H1 (cell line): Measurements from ENCODE around the gene FADS2. TPM values are rescaled to one million over a fixed set of nuclear protein-coding genes. Genes with fewer than 3 reads are reported as not detected.

Source experiments
- CTCF ChIA-PET: fragments of 300-600 bp; sonication (Branson Sonifier 250); formaldehyde crosslinking; loops from one replicate; lab custom pipeline; 2021; ENCODE audit not compliant: partially characterized antibody; lab: Charles Lee
- POLR2A ChIA-PET: fragments of 300-600 bp; sonication (Branson Sonifier 250); formaldehyde crosslinking; loops from one replicate; lab custom pipeline; 2021; ENCODE audit warnings: inconsistent platforms; ENCODE audit not compliant: partially characterized antibody; lab: Charles Lee
- DNase-seq, 2 experiments: peaks; one replicate each; pipeline versions ENCODE4 v3.0.0 to v3.0.0-alpha.2; 2010 to 2022; ENCODE audit warnings: low spot score in 2 of 2, low read depth in 1 of 2, mixed read lengths in 1 of 2
- FAIRE-seq: peaks from 2 replicates; lab custom pipeline; 2011; peaks lifted over from hg19 to GRCh38; lab: Jason Lieb, UNC
- H2AFZ ChIP-seq: 2 replicates; pipeline ENCODE4 v1.8.1; 2012; ENCODE audit warnings: low read length, inconsistent platforms
- H2AK5ac ChIP-seq: 2 replicates; pipeline ENCODE4 v1.6.1; 2013; ENCODE audit warnings: low read depth, low read length
- H2BK120ac ChIP-seq: replicated peaks from 2 replicates; pipeline ENCODE3; 2013; ENCODE audit warnings: low read depth, low read length, inconsistent platforms
- H2BK12ac ChIP-seq: 2 replicates; pipeline ENCODE4 v1.6.1; 2013; ENCODE audit warnings: low read depth, low read length
- H2BK15ac ChIP-seq: 2 replicates; pipeline ENCODE4 v1.6.1; 2013; ENCODE audit warnings: low read length
- H2BK20ac ChIP-seq: 2 replicates; pipeline ENCODE4 v1.6.1; 2013; ENCODE audit warnings: low read length
- H2BK5ac ChIP-seq: 2 replicates; pipeline ENCODE4 v1.6.1; 2013; ENCODE audit warnings: low read depth, low read length
- H3K14ac ChIP-seq: 2 replicates; pipeline ENCODE4 v1.6.1; 2013; ENCODE audit warnings: inconsistent platforms; ENCODE audit not compliant: insufficient read length
- H3K18ac ChIP-seq: 2 replicates; pipeline ENCODE4 v1.6.1; 2013; ENCODE audit warnings: low read length; ENCODE audit errors: extremely low read depth
- H3K23ac ChIP-seq: 2 replicates; pipeline ENCODE4 v1.6.1; 2013; ENCODE audit warnings: inconsistent platforms; ENCODE audit not compliant: insufficient read length
- H3K23me2 ChIP-seq: 2 replicates; pipeline ENCODE4 v1.6.1; 2013; ENCODE audit warnings: low read depth, low read length
- H3K27ac ChIP-seq: 2 replicates; pipeline ENCODE4 v1.6.1; 2011; ENCODE audit warnings: low read depth, low read length, inconsistent platforms
- H3K27me3 ChIP-seq, 4 experiments: replicated peaks in 1 of 4; 1 replicate in 1 of 4; 2 replicates in 3 of 4; pipeline versions ENCODE4 v1.6.1 to v1.8.1; 2011 to 2013; ENCODE audit warnings: low read length in 3 of 4, mild to moderate bottlenecking in 3 of 4, inconsistent platforms in 2 of 4, mixed read lengths in 2 of 4, moderate library complexity in 1 of 4; ENCODE audit not compliant: control insufficient read depth in 3 of 4, insufficient read depth in 3 of 4; ENCODE audit errors: extremely low read depth in 1 of 4
- H3K36me3 ChIP-seq, 4 experiments: 2 replicates each; pipeline versions ENCODE4 v1.6.1 to v1.8.1; 2011 to 2013; ENCODE audit warnings: mild to moderate bottlenecking in 4 of 4, low read length in 3 of 4, moderate library complexity in 2 of 4, control low read depth in 1 of 4, inconsistent platforms in 1 of 4; ENCODE audit not compliant: insufficient read depth in 4 of 4, control insufficient read depth in 2 of 4
- H3K4ac ChIP-seq: replicated peaks from 2 replicates; pipeline ENCODE3; 2013; ENCODE audit warnings: low read length, low read depth, mixed read lengths, inconsistent platforms; ENCODE audit not compliant: insufficient read length
- H3K4me1 ChIP-seq, 4 experiments: replicated peaks in 1 of 4; 1 replicate in 1 of 4; 2 replicates in 3 of 4; pipeline versions ENCODE4 v1.6.1 to v1.8.1; 2011 to 2013; ENCODE audit warnings: low read length in 3 of 4, inconsistent platforms in 2 of 4, mixed read lengths in 1 of 4; ENCODE audit not compliant: insufficient read depth in 4 of 4, control insufficient read depth in 3 of 4
- H3K4me2 ChIP-seq, 2 experiments: 2 replicates each; pipeline versions ENCODE4 v1.6.1 to v1.8.1; 2011 to 2013; ENCODE audit warnings: low read depth in 2 of 2, low read length in 2 of 2, control low read depth in 1 of 2, inconsistent platforms in 1 of 2, mild to moderate bottlenecking in 1 of 2; ENCODE audit not compliant: insufficient read depth in 1 of 2
- H3K4me3 ChIP-seq, 4 experiments: fragments of 200-600, 300-600 bp in 1 of 4; sonication (generic), shearing (Covaris generic), sonication (Bioruptor Twin) in 1 of 4; 2 replicates each; pipeline versions ENCODE4 v1.5.1 to v1.8.1; 2011 to 2016; ENCODE audit warnings: low read length in 4 of 4, low read depth in 3 of 4, control low read depth in 2 of 4, inconsistent platforms in 2 of 4, mild to moderate bottlenecking in 2 of 4, mixed read lengths in 1 of 4, moderate library complexity in 1 of 4; ENCODE audit not compliant: insufficient read depth in 2 of 4; ENCODE audit errors: extremely low read depth in 1 of 4
- H3K56ac ChIP-seq: replicated peaks from 2 replicates; pipeline ENCODE3; 2013; ENCODE audit warnings: low read depth, mild to moderate bottlenecking, mixed read lengths, low read length, inconsistent platforms; ENCODE audit not compliant: insufficient read length
- H3K79me1 ChIP-seq: 2 replicates; pipeline ENCODE4 v1.6.1; 2013; ENCODE audit warnings: low read depth, low read length, control low read depth
- H3K79me2 ChIP-seq, 2 experiments: 2 replicates each; pipeline versions ENCODE4 v1.6.1 to v1.8.1; 2012 to 2013; ENCODE audit warnings: low read length in 2 of 2, mild to moderate bottlenecking in 2 of 2, inconsistent platforms in 1 of 2; ENCODE audit not compliant: insufficient read depth in 2 of 2, control insufficient read depth in 1 of 2
- H3K9ac ChIP-seq, 4 experiments: replicated peaks in 1 of 4; 1 replicate in 1 of 4; 2 replicates in 3 of 4; pipeline versions ENCODE4 v1.6.1 to v1.8.1; 2011 to 2013; ENCODE audit warnings: low read depth in 3 of 4, low read length in 3 of 4, control low read depth in 2 of 4, mild to moderate bottlenecking in 2 of 4, moderate library complexity in 2 of 4, inconsistent platforms in 1 of 4; ENCODE audit errors: extremely low read depth in 1 of 4
- H3K9me3 ChIP-seq, 2 experiments: 2 replicates each; pipeline versions ENCODE4 v1.6.1 to v1.8.1; 2012 to 2013; ENCODE audit warnings: mild to moderate bottlenecking in 2 of 2, moderate library complexity in 2 of 2, control low read depth in 1 of 2, inconsistent platforms in 1 of 2, low read depth in 1 of 2, low read length in 1 of 2, mixed read lengths in 1 of 2; ENCODE audit not compliant: insufficient read depth in 2 of 2
- H4K20me1 ChIP-seq, 2 experiments: replicated peaks in 1 of 2; 2 replicates each; pipeline versions ENCODE3 to v1.8.1; 2011 to 2013; ENCODE audit warnings: inconsistent platforms in 2 of 2, low read length in 2 of 2, mild to moderate bottlenecking in 1 of 2; ENCODE audit not compliant: insufficient read depth in 2 of 2, control insufficient read depth in 1 of 2
- H4K5ac ChIP-seq: 2 replicates; pipeline ENCODE4 v1.6.1; 2013; ENCODE audit warnings: low read length, low read depth, mixed read lengths, inconsistent platforms; ENCODE audit not compliant: insufficient read length
- H4K8ac ChIP-seq: 2 replicates; pipeline ENCODE4 v1.8.0; 2013; ENCODE audit warnings: mild to moderate bottlenecking, moderate library complexity, low read length, inconsistent platforms; ENCODE audit not compliant: insufficient read depth; ENCODE audit errors: extremely low read depth
- H4K91ac ChIP-seq: replicated peaks from 2 replicates; pipeline ENCODE3; 2013; ENCODE audit warnings: low read length, mixed read lengths, inconsistent platforms; ENCODE audit not compliant: insufficient read length
- ATF3 ChIP-seq: IDR thresholded peaks from 2 replicates; pipeline ENCODE4 v1.6.1; 2011; ENCODE audit warnings: low read depth, mild to moderate bottlenecking, low read length; ENCODE audit not compliant: insufficient read depth
- CEBPB ChIP-seq: IDR thresholded peaks from 2 replicates; pipeline ENCODE4 v1.6.1; 2012; ENCODE audit warnings: low read depth, low read length
- FOSL1 ChIP-seq: IDR thresholded peaks from 2 replicates; pipeline ENCODE4 v1.6.1; 2011; ENCODE audit warnings: mild to moderate bottlenecking, low read depth, low read length, moderate library complexity; ENCODE audit not compliant: insufficient read depth
- GTF2F1 ChIP-seq: IDR thresholded peaks from 2 replicates; pipeline ENCODE4 v1.6.1; 2012; ENCODE audit warnings: low read depth, low read length, improper control_type of control experiment, borderline replicate concordance
- RNF2 ChIP-seq: fragments of 200-900, 300-1000 bp; sonication (generic); IDR thresholded peaks from 2 replicates; pipeline ENCODE4 v1.7.1; 2016; ENCODE audit warnings: borderline replicate concordance, low read depth, mild to moderate bottlenecking, antibody characterized with exemption, low read length; ENCODE audit not compliant: poor library complexity, severe bottlenecking; ENCODE audit errors: missing control alignments
- SIN3A ChIP-seq, 2 experiments: IDR thresholded peaks in 1 of 2; conservative IDR thresholded peaks in 1 of 2; 2 replicates each; pipeline ENCODE4 v1.6.1; 2011 to 2012; ENCODE audit warnings: low read length in 2 of 2, improper control_type of control experiment in 1 of 2, low read depth in 1 of 2, mild to moderate bottlenecking in 1 of 2
- SIX5 ChIP-seq: IDR thresholded peaks from 2 replicates; pipeline ENCODE4 v1.6.1; 2011; ENCODE audit warnings: mild to moderate bottlenecking, low read depth, low read length
- TCF12 ChIP-seq: IDR thresholded peaks from 2 replicates; pipeline ENCODE4 v1.6.1; 2011; ENCODE audit warnings: low read depth, mild to moderate bottlenecking, low read length
- USF2 ChIP-seq: IDR thresholded peaks from 2 replicates; pipeline ENCODE4 v1.6.1; 2011; ENCODE audit warnings: low read length, improper control_type of control experiment
- WGBS, 2 experiments: shearing (Covaris generic) in 1 of 2; methylation state at CpG; one replicate each; pipeline versions ENCODE4 v1.1.6 to v1.1.7; 2013 to 2015; ENCODE audit warnings: low lambda C conversion rate in 2 of 2, mixed read lengths in 2 of 2, inconsistent platforms in 1 of 2, low coverage in 1 of 2, missing lambda C conversion rate in 1 of 2; ENCODE audit not compliant: insufficient replicate concordance in 2 of 2, insufficient coverage in 1 of 2, insufficient read length in 1 of 2; ENCODE audit errors: extremely low coverage in 1 of 2, missing lambda C conversion rate in 1 of 2; 5-methylcytosine and 5-hydroxymethylcytosine counted together
- polyA plus RNA-seq, 7 experiments: library from polyadenylated mRNA; depleted of rRNA in 3 of 7; stranded (reverse) in 5 of 7; unstranded in 2 of 7; fragments of >200 nt in 5 of 7; fragments of 200-250 nt in 2 of 7; gene quantifications; 1 replicate in 5 of 7; 2 replicates in 1 of 7; 4 replicates in 1 of 7; pipeline versions ENCODE4 v1.2.1 to v1.2.3, GENCODE V29; 2011 to 2013; ENCODE audit warnings: missing spikeins in 2 of 7, mixed read lengths in 2 of 7
- total RNA-seq: library from RNA; stranded (reverse); fragmentation: NEBNext Ultra II Directional; extraction: Animal tissue kit (Norgen Biotek cat#: 25700); gene quantifications from 2 replicates; pipeline ENCODE4 v1.2.1, GENCODE V29; 2021

FADS2 gene
- total and polyA plus RNA-seq, 2 of the 8 experiments (the other 6 are each of a cell fraction or from before 2014, with no cell fraction given), result 499 to 701 TPM

- peak overlapping the region; percentile 61; the same call in 1 of the 2 replicates for H2BK15ac ChIP-seq
- H3K23me2 ChIP-seq, result peaks cover 7% of the 10 kb centered on the region; the same call in 1 of the 2 replicates
- no peak overlapping the region for H3K14ac ChIP-seq
- 0 out of 2 replicates have a peak overlapping the region, but pooled peaks have one; percentile 44 for H2BK5ac ChIP-seq
- no peak overlapping the region for H3K4ac ChIP-seq
- WGBS, 2 experiments, result 88% methylated on average over 18 of the region's 18 CpGs; no CpG with 5 or more reads in 1 of the 2 experiments
- H3K9ac ChIP-seq, result no peak overlapping the region
- H3K4me3 ChIP-seq, result no peak overlapping the region
- no peak for DNase-seq
- peaks cover 0 to 25% (median 11%) of the 10 kb centered on the region in 4 experiments; a peak in 6 of 7 replicates for H3K4me1 ChIP-seq
- no peak overlapping the region for H2AFZ ChIP-seq
- no peak overlapping the region for H2BK120ac ChIP-seq
- peak overlapping the region; percentile 86; the same call in 1 of the 2 replicates for H2AK5ac ChIP-seq
- H3K27me3 ChIP-seq, result peaks cover 0 to 16% (median 13%) of the 10 kb centered on the region in 4 experiments; a peak in 5 of 7 replicates
- H3K36me3 ChIP-seq, result no peaks in the 10 kb centered on the region
- no peak for FAIRE-seq
- no peaks in the 10 kb centered on the region for H3K9me3 ChIP-seq
- H3K4me2 ChIP-seq, result no peak overlapping the region
- H4K91ac ChIP-seq, result no peak overlapping the region
- no peak overlapping the region for H3K23ac ChIP-seq
- peak overlapping the region; percentile 11; the same call in 1 of the 2 replicates for H4K8ac ChIP-seq
- no peak overlapping the region for H2BK12ac ChIP-seq
- H3K18ac ChIP-seq, result no peak overlapping the region
- no peak overlapping the region for H3K27ac ChIP-seq
- H3K79me1 ChIP-seq, result no peaks in the 10 kb centered on the region
- H4K5ac ChIP-seq, result no peak overlapping the region
- no peaks in the 10 kb centered on the region for H3K79me2 ChIP-seq
- no peak overlapping the region for H2BK20ac ChIP-seq
- ChIA-PET POLR2A (interaction anchor here (0.6 to 1.9 kb wide), 5 partner anchors 10 to 164 kb away, joined by 3 to 8 read pairs (median 4); partner anchors contain the start of gene FTH1), CTCF (interaction anchor here (1.3 to 11.1 kb wide), 4 partner anchors 12 to 195 kb away, joined by 5 to 202 read pairs (median 16); no protein-coding TSS in a partner anchor)
- H3K56ac ChIP-seq, result no peak overlapping the region
- no peaks in the 10 kb centered on the region for H4K20me1 ChIP-seq
- TF ChIP-seq GTF2F1 (no peak), ATF3 (no peak), TCF12 (no peak), SIX5 (no peak), SIN3A (conservative IDR thresholded peaks at IDR 0.05 in 1 of 2, IDR thresholded peaks at IDR 0.05 in 1 of 2; ENCODE audit: low read depth in 1 of 2, low read length in 2 of 2) (no peak), USF2 (no peak), CEBPB (no peak), RNF2 (no peak), FOSL1 (no peak)
These were observed 85.0 kb downstream of the FADS2 start for GRCh38 chr11:61912991-61913698.
